ENCODE results near the gene NPHP4. TPM values are rescaled to one million over a fixed set of nuclear protein-coding genes. Genes with fewer than 3 reads are reported as not detected.

Gene NPHP4
- total RNA-seq, result 10 to 100 TPM in 1 of 2 donors, 1 to 10 TPM in 1; 6.2 to 15.9 TPM

- Histone ChIP-seq H3K9ac (ENCODE audit: low read depth in 2 of 2, low read length in 2 of 2) (peak within 1 kb of the TSS; percentile 63 to 68), H3K27me3 (no peaks in the 10 kb centered on the region), H3K36me3 (no peaks in the 10 kb centered on the region), H3K4me3 (peak within 1 kb of the TSS; percentile 88), H3K9me3 (no peaks in the 10 kb centered on the region), H3K27ac (peak within 1 kb of the TSS; percentile 61), H3K4me1 (peaks cover 5% of the 10 kb centered on the region)
- no peak for TF ChIP-seq CTCF (IDR thresholded peaks at IDR 0.05)
- intact Hi-C loops (cut with DNase I), result no loop called here
- peak; percentile 100 for DNase-seq
Measured at GRCh38 chr1:5992026-5992813, at the start of gene NPHP4. NPHP4 (minus strand) TSS chr1:5992425; CDS start chr1:5986289, 6,136 bp downstream.

GRCh38 chr1:6041432-6042062, 49.3 kb upstream of the NPHP4 start:
- H3K27ac ChIP-seq, result no peak overlapping the region
- no peaks in the 10 kb centered on the region for H3K4me1 ChIP-seq
- intact Hi-C loops (cut with DNase I), result no loop called here
- no peak overlapping the region for H3K9ac ChIP-seq (ENCODE audit: low read depth in 2 of 2, low read length in 2 of 2)
- no peaks in the 10 kb centered on the region for H3K27me3 ChIP-seq
- no peaks in the 10 kb centered on the region for H3K9me3 ChIP-seq
- no peak overlapping the region for H3K4me3 ChIP-seq
- peak; percentile 41 for TF ChIP-seq CTCF (IDR thresholded peaks at IDR 0.05)
- peak; percentile 37 for DNase-seq
- H3K36me3 ChIP-seq, result no peaks in the 10 kb centered on the region

- no peaks in the 10 kb centered on the region for H3K4me1 ChIP-seq
- H3K4me3 ChIP-seq, result no peak overlapping the region
- H3K27ac ChIP-seq, result no peak overlapping the region
- TF ChIP-seq CTCF (IDR thresholded peaks at IDR 0.05), result no peak
- no peak for DNase-seq
- no peaks in the 10 kb centered on the region for H3K9me3 ChIP-seq
- no peaks in the 10 kb centered on the region for H3K27me3 ChIP-seq
- H3K9ac ChIP-seq (ENCODE audit: low read depth in 2 of 2, low read length in 2 of 2), result no peak overlapping the region
- no peaks in the 10 kb centered on the region for H3K36me3 ChIP-seq
- intact Hi-C loops (cut with DNase I), result no loop called here
Measured at GRCh38 chr1:6040861-6041415, 48.7 kb upstream of the NPHP4 start.

GRCh38 chr1:6040444-6040843, 48.2 kb upstream of the NPHP4 start:
- TF ChIP-seq CTCF (IDR thresholded peaks at IDR 0.05), result no peak
- H3K9me3 ChIP-seq, result no peaks in the 10 kb centered on the region
- intact Hi-C loops (cut with DNase I), result no loop called here
- no peak overlapping the region for H3K4me3 ChIP-seq
- H3K36me3 ChIP-seq, result no peaks in the 10 kb centered on the region
- H3K9ac ChIP-seq (ENCODE audit: low read depth in 2 of 2, low read length in 2 of 2), result no peak overlapping the region
- no peaks in the 10 kb centered on the region for H3K4me1 ChIP-seq
- H3K27ac ChIP-seq, result no peak overlapping the region
- no peak for DNase-seq
- no peaks in the 10 kb centered on the region for H3K27me3 ChIP-seq

- H3K36me3 ChIP-seq, result no peaks in the 10 kb centered on the region
- intact Hi-C loops (cut with DNase I), result no loop called here
- no peaks in the 10 kb centered on the region for H3K9me3 ChIP-seq
- no peak overlapping the region for H3K27ac ChIP-seq
- H3K4me1 ChIP-seq, result no peaks in the 10 kb centered on the region
- no peaks in the 10 kb centered on the region for H3K27me3 ChIP-seq
- TF ChIP-seq CTCF (IDR thresholded peaks at IDR 0.05), result no peak
- no peak overlapping the region for H3K4me3 ChIP-seq
- DNase-seq, result no peak
- no peak overlapping the region for H3K9ac ChIP-seq (ENCODE audit: low read depth in 2 of 2, low read length in 2 of 2)
Measured at GRCh38 chr1:6039031-6039430, 46.8 kb upstream of the NPHP4 start.
